Fibroblast of lung (primary cell): ENCODE measurements around the gene NTRK3.

Experiments used
- EZH2 ChIP-seq: IDR thresholded peaks from 2 replicates; pipeline ENCODE4 v1.5.1; 2012; ENCODE audit warnings: low read length, control low read depth, mild to moderate bottlenecking; ENCODE audit errors: missing control alignments
- TF ChIP-seq, protein P1 (sequence below), 2 donors: IDR thresholded peaks in 1 of 2; conservative IDR thresholded peaks in 1 of 2; 1 replicate in 1 of 2; 2 replicates in 1 of 2; pipeline ENCODE4 v1.5.1; 2011 to 2012; ENCODE audit warnings: low read length in 2 of 2, control low read depth in 1 of 2, inconsistent platforms in 1 of 2, low read depth in 1 of 2, mild to moderate bottlenecking in 1 of 2

DNA sequence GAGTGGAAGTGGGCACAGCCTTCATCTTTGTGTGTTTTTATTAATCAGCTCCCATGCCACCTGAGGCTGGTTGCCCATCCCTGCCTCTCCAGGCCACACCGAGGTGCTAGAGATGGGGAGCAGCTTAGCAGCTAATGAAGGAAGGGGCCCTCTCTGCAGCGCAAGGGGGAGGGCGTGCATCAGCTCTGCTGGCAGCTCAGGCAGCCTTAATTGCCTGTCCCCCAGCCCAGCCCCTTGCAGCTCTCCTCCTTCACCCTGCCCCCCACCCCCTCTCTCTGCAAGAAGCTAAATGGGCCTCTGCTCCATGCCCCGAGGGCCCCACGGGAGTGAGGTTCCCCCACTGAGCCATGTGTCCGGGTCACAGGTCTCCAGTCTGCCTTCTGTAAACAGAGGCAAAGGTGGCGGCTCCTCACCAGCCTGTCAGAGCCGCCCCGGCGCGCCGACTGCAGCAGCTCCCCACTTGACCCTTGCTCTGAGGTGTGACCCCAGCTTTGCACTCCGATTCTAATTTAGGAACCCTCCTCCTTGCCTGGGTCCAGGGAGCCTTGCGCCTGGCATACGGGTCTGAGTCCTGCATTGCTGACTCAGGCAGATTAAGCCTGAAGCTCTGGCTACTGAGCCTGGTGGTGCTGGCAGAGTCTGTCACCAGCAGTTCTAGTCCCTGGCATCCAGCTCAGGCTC is 27.9 kb upstream of the NTRK3 start:
- TF ChIP-seq, protein P1, sequence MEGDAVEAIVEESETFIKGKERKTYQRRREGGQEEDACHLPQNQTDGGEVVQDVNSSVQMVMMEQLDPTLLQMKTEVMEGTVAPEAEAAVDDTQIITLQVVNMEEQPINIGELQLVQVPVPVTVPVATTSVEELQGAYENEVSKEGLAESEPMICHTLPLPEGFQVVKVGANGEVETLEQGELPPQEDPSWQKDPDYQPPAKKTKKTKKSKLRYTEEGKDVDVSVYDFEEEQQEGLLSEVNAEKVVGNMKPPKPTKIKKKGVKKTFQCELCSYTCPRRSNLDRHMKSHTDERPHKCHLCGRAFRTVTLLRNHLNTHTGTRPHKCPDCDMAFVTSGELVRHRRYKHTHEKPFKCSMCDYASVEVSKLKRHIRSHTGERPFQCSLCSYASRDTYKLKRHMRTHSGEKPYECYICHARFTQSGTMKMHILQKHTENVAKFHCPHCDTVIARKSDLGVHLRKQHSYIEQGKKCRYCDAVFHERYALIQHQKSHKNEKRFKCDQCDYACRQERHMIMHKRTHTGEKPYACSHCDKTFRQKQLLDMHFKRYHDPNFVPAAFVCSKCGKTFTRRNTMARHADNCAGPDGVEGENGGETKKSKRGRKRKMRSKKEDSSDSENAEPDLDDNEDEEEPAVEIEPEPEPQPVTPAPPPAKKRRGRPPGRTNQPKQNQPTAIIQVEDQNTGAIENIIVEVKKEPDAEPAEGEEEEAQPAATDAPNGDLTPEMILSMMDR (conservative IDR thresholded peaks at IDR 0.05 in 1 of 2, IDR thresholded peaks at IDR 0.05 in 1 of 2; ENCODE audit: low read depth in 1 of 2, low read length in 2 of 2), result no peak
- no peak for TF ChIP-seq EZH2
